NCI-H1105 (cell line): ENCODE data around the gene FBXL4.

Experiments used
- DNase-seq: peaks from one replicate; lab custom pipeline; 2025; lab: John Stamatoyannopoulos, UW

The FBXL4 gene

DNA sequence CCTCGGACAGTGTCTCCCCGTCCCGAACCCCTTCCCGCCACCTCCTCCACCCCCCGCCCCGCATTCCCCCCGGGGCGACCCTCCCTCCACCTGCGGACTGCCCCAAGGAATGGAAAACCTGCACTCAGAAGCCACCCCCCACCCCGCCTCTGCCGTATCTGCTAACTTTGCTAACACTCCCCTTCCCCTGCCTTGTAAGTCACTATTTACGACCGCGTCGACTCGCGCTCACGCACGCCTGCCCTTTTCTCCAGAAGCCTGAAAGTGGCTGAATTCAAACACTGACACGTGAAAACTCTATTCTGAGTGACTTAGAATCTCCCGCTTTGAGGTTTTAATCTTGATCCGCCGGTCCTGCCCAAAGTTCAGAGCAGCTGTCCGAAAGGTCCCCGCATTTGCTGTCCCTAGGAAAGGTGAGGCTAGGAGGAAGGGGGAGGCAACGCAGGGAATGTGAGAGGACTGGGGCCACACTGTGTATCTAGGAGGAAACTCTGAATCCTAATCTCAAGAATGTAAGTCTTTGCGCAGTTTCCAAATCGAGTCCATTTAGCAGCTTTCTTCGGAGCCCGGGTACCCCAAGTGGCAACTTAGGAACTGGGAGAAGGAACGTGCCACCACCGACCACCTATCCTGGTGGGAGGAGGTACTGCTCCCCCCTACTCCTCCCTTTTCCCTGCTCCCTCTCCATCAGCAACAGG is 122.7 kb downstream of the FBXL4 start:
- no peak for DNase-seq

DNA sequence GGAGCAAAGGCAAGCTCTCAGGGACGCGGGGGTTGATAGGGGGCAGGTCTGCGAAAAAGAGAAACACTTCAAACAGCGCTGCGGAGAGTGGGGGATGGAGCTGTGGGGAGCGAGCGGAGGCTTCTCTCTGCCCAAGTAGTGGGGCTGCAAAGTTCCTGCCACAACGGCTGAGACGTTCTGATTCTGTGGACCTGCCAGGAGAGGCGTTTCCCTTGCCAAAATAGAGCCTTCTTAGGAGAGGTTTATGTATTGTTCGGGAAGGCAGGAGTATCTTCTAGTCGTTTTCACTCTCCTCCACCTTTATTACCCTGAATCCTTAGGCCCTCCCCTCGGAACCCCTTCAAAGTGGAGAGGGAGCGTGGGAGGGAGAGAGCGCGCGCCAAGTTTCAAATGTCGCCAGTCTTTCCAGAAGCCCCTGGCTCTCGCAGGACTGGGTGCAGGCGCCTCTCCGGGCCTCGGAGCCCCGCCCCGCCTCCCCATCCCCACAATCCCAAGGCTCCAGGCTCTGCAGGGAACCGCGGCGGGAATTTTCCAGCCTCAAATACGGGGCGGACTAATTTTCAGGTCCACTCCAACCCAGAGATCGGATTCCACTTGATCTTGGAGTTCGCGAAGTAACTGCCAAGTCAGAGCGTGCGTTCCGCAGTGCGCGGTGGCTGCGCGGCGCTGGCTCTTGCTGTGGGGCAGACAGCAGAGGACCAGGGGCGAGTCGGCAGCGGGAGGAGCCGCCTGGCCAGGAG is 123.4 kb downstream of the FBXL4 start:
- no peak for DNase-seq

DNA sequence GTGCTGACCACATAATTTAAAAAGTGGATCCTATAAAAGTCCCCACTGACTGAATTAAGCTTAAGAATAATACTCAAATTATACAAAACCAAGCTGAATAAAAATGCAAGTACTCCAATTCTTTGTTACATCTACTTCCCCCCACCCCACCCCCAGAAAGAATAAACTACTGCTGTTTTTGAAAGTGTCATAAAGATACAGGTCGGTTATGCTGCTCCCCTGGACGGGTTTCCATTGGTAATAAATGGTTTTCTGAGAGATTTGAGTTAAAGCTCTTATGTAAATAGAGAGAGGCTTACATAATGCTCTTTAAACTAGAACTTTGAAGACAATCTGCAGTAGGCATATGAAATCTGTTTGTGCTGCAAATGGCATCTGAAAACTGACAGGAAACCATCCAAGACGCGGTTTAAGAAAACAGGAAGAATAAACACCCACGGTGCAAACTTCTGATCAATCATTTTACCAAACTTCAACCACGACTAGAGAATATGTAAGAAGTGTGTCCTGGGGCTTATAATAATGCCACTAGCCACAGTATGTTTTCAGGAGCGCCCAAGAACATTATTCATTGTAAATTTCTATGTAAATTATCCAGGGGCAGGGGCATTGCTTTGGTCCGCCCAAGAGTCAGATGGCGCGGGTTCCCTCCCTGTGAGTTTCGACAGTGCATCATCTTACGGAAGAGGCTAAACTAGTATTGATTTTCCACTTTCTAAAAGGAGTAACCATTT is 124.2 kb downstream of the FBXL4 start:
- DNase-seq = no peak

DNA sequence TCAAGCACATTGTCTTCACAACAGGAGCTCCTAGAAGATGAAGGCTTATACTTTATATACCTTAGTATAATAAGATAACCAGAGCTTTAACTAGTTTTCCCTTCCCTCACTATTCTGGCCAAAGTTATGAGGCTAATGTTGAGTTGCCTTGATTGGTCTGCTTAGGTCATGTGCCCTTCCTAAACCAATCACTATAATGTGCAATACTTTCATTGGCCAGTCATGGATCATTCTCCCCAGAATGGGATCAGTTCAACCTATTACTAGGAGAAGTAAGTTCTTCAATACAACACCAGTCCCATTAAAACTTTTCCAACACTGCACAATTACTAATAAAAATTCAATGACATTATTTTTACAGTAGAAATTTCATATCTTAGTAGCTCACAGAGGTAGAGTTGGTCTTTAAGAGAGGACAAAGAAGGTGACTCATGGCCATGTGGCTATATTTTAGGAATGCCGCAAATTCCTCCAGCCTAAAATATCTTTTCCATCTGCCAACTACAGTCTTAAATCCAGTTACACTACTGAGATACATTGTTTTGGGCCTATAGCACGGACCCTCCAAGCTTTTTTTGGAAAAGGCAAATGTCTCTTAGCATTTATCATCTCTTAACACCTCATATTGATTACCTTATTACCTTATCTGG is 125.9 kb downstream of the FBXL4 start:
- DNase-seq = no peak
